Thyroid gland (tissue), 4 donors: ENCODE measurements around the gene LRRFIP2. TPM values are rescaled to one million over a fixed set of nuclear protein-coding genes. Genes with fewer than 3 reads are reported as not detected.
"Not testable (repeated sequence)": the region's sequence is repeated elsewhere in the genome, so short reads cannot be mapped to it uniquely, and the experiment has no call there.

Experiments used
- DNase-seq, 2 donors: peaks; one replicate each; pipeline ENCODE4 v3.0.0-alpha.2; 2019
- H3K27ac ChIP-seq, 3 donors: fragments of 200-600 bp; sonication (generic); 1 replicate in 2 of 3; 2 replicates in 1 of 3; pipeline ENCODE4 v1.5.1; 2016 to 2019; ENCODE audit warnings: mild to moderate bottlenecking in 1 of 3, moderate library complexity in 1 of 3
- H3K27me3 ChIP-seq: fragments of 200-600 bp; sonication (generic); one replicate; pipeline ENCODE4 v1.5.1; 2019
- H3K36me3 ChIP-seq, 2 donors: fragments of 200-600 bp; sonication (generic); one replicate each; pipeline ENCODE4 v1.5.1; 2016 to 2019
- H3K4me1 ChIP-seq, 2 donors: fragments of 200-600 bp; sonication (generic); one replicate each; pipeline ENCODE4 v1.5.1; 2017 to 2019
- H3K4me3 ChIP-seq, 3 donors: fragments of 200-600 bp; sonication (generic); replicated peaks in 1 of 3; 1 replicate in 2 of 3; 2 replicates in 1 of 3; pipeline ENCODE4 v1.5.1; 2016; ENCODE audit warnings: mild to moderate bottlenecking in 1 of 3
- H3K9me3 ChIP-seq: fragments of 200-600 bp; sonication (generic); one replicate; pipeline ENCODE4 v1.5.1; 2017
- POLR2A ChIP-seq, 2 donors: fragments of 450-650 bp; IDR thresholded peaks; one replicate each; pipeline ENCODE4 v1.6.1; 2017; ENCODE audit warnings: antibody characterized with exemption in 2 of 2, mild to moderate bottlenecking in 2 of 2, moderate library complexity in 1 of 2
- WGBS, 2 donors: methylation state at CpG; one replicate each; pipeline ENCODE4 v1.1.5; 2017; 5-methylcytosine and 5-hydroxymethylcytosine counted together
- intact Hi-C: fragments of 100-400 bp; cut with DNase I; formaldehyde crosslinking; loops from one replicate; pipeline ENCODE4 v1.15.1; 2023
- total RNA-seq, 4 donors: library from RNA; depleted of rRNA; stranded (reverse); fragments of >200 nt; gene quantifications; one replicate each; pipeline ENCODE4 v1.2.3, GENCODE V29; 2016
- TF ChIP-seq, protein P1 (sequence below), 6 experiments: fragments of 200-600 bp in 3 of 6; fragments of 450-650 bp in 3 of 6; sonication (generic) in 3 of 6; IDR thresholded peaks; one replicate each; pipeline ENCODE4 v1.5.1; 2016 to 2019; ENCODE audit warnings: antibody characterized with exemption in 6 of 6, mild to moderate bottlenecking in 2 of 6, inconsistent platforms in 1 of 6, moderate library complexity in 1 of 6

Gene LRRFIP2
- total RNA-seq, 4 donors from 2014 or later = 86.4 to 147 (median 93.8) TPM

- TF ChIP-seq, protein P1, sequence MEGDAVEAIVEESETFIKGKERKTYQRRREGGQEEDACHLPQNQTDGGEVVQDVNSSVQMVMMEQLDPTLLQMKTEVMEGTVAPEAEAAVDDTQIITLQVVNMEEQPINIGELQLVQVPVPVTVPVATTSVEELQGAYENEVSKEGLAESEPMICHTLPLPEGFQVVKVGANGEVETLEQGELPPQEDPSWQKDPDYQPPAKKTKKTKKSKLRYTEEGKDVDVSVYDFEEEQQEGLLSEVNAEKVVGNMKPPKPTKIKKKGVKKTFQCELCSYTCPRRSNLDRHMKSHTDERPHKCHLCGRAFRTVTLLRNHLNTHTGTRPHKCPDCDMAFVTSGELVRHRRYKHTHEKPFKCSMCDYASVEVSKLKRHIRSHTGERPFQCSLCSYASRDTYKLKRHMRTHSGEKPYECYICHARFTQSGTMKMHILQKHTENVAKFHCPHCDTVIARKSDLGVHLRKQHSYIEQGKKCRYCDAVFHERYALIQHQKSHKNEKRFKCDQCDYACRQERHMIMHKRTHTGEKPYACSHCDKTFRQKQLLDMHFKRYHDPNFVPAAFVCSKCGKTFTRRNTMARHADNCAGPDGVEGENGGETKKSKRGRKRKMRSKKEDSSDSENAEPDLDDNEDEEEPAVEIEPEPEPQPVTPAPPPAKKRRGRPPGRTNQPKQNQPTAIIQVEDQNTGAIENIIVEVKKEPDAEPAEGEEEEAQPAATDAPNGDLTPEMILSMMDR (IDR thresholded peaks at IDR 0.05) = no peak
- TF ChIP-seq POLR2A (IDR thresholded peaks at IDR 0.05) = no peak
- intact Hi-C loops = loop anchor here (10.0 kb wide), 2 partner anchors 185 to 475 kb away; no protein-coding TSS in a partner anchor
- H3K9me3 ChIP-seq = no peaks in the 10 kb centered on the region
- H3K27ac ChIP-seq = no peak overlapping the region
- H3K36me3 ChIP-seq = no peaks in the 10 kb centered on the region
- no peaks in the 10 kb centered on the region for H3K27me3 ChIP-seq
- DNase-seq = no peak
- WGBS, 2 donors = 85 to 93% methylated on average over 4 of the region's 4 CpGs
- peaks cover 3 to 10% of the 10 kb centered on the region in 2 donors for H3K4me1 ChIP-seq
- H3K4me3 ChIP-seq = no peak overlapping the region
These were observed 35.8 kb upstream of the LRRFIP2 start for GRCh38 chr3:37210230-37210629.

DNA sequence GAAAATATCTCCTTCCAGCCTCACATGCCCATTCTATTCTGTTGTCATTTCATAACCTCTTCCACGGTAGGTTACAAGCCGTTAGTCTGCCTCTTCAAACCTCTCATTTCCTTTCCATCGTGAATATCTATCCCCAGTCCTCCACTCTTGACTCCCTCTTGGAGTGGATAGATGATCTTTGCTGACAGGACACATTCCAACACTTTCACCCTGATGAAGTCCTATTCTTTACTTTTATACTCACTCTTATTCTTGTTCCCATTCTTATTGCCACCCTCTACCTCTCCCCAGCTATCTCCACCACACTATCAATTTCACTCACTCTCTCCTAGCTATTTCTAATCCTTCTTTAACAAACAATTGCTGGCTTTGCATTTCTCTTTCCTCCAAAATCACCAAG lies 34.2 kb upstream of the LRRFIP2 start:
- H3K27me3 ChIP-seq, H3K36me3 ChIP-seq, H3K9me3 ChIP-seq, DNase-seq, H3K27ac ChIP-seq, H3K4me3 ChIP-seq, intact Hi-C loops: not testable (repeated sequence)
- peaks cover 3 to 10% of the 10 kb centered on the region in 2 donors for H3K4me1 ChIP-seq
- WGBS, 2 donors = 31 to 35% methylated on average over 3 of the region's 3 CpGs

DNA sequence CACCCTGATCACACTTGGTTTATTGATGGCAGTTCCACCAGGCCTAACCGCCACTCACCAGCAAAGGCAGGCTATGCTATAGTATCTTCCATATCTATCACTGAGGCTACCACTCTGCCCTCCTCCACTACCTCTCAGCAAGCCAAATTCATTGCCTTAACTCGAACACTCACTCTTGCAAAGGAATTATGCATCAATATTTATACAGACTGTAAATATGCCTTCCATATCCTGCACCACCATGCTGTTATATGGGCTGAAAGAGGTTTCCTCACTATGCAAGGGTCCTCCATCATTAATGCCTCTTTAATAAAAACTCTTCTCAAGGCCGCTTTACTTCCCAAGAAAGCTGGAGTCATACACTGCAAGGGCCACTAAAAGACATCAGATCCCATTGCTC lies 33.6 kb upstream of the LRRFIP2 start:
- H3K9me3 ChIP-seq, H3K4me1 ChIP-seq, H3K27ac ChIP-seq, intact Hi-C loops, H3K27me3 ChIP-seq, H3K36me3 ChIP-seq, H3K4me3 ChIP-seq, DNase-seq: not testable (repeated sequence)
- WGBS, 2 donors = 98 to 99% methylated on average over 3 of the region's 3 CpGs

GRCh38 chr3:37206041-37206440 lies 31.7 kb upstream of the LRRFIP2 start:
- H3K27ac ChIP-seq, DNase-seq, H3K36me3 ChIP-seq, intact Hi-C loops, H3K27me3 ChIP-seq, H3K9me3 ChIP-seq, H3K4me3 ChIP-seq, H3K4me1 ChIP-seq: not testable (repeated sequence)
- 93 to 96% methylated on average over 4 of the region's 4 CpGs for WGBS, 2 donors

DNA sequence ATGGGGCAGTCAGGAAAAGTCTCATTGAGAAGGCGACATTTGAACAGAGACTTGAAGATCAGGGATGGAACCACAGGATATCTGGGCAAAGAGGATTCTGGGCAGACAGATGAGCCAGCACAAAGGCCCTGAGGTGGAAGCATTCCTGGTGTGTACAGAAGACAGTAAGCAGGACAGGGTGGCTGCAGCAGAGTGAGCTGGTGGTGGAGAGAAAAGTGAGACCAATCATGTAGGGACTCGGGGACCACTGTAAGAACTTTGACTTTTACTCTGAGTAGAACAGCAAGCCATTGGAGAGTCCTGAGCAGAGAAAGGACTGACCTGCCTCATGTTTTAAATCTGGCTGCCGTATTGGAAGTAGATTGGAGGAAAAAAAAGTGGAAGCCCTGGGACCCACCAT lies 29.9 kb upstream of the LRRFIP2 start:
- no peak overlapping the region for H3K27ac ChIP-seq
- no peak overlapping the region for H3K4me3 ChIP-seq
- DNase-seq = no peak
- H3K36me3 ChIP-seq = no peaks in the 10 kb centered on the region
- no peak for TF ChIP-seq POLR2A (IDR thresholded peaks at IDR 0.05)
- TF ChIP-seq, protein P1 (IDR thresholded peaks at IDR 0.05) = no peak
- 92 to 94% methylated on average over 3 of the region's 3 CpGs for WGBS, 2 donors
- no peaks in the 10 kb centered on the region for H3K9me3 ChIP-seq
- intact Hi-C loops = no loop called here
- no peaks in the 10 kb centered on the region for H3K27me3 ChIP-seq
- H3K4me1 ChIP-seq = peaks cover 3 to 8% of the 10 kb centered on the region in 2 donors

GRCh38 chr3:37202035-37202434 lies 27.7 kb upstream of the LRRFIP2 start:
- no peaks in the 10 kb centered on the region for H3K36me3 ChIP-seq
- no peak overlapping the region for H3K27ac ChIP-seq
- H3K4me3 ChIP-seq = no peak overlapping the region
- intact Hi-C loops = no loop called here
- 77 to 80% methylated on average over 3 of the region's 3 CpGs for WGBS, 2 donors
- no peak for TF ChIP-seq POLR2A (IDR thresholded peaks at IDR 0.05)
- TF ChIP-seq, protein P1 (IDR thresholded peaks at IDR 0.05) = no peak
- no peaks in the 10 kb centered on the region for H3K4me1 ChIP-seq
- H3K9me3 ChIP-seq = no peaks in the 10 kb centered on the region
- no peak for DNase-seq
- H3K27me3 ChIP-seq = no peaks in the 10 kb centered on the region

- intact Hi-C loops = no loop called here
- Histone ChIP-seq H3K36me3 (no peaks in the 10 kb centered on the region), H3K4me3 (no peak overlapping the region), H3K27me3 (no peaks in the 10 kb centered on the region), H3K4me1 (no peaks in the 10 kb centered on the region), H3K27ac (no peak overlapping the region), H3K9me3 (no peaks in the 10 kb centered on the region)
- WGBS, 2 donors = 89 to 93% methylated on average over 4 of the region's 4 CpGs
- DNase-seq = no peak
- no peak for TF ChIP-seq POLR2A (IDR thresholded peaks at IDR 0.05)
- TF ChIP-seq, protein P1 (IDR thresholded peaks at IDR 0.05) = no peak
These were observed 25.8 kb upstream of the LRRFIP2 start for GRCh38 chr3:37200141-37200540.
